Fibroblast of skin of abdomen (primary cell): ENCODE results near the gene USB1.

Experiments used
- DNase-seq: peaks from one replicate; pipeline ENCODE4 v3.0.0-alpha.2; 2013

The USB1 gene

GRCh38 chr16:58020628-58021521 is 19.7 kb downstream of the USB1 start:
- DNase-seq, result no peak

- peak; percentile 64 for DNase-seq
Observed at GRCh38 chr16:58021661-58022551, 20.7 kb downstream of the USB1 start.

GRCh38 chr16:58022601-58023371 is 21.6 kb downstream of the USB1 start:
- DNase-seq, result peak; percentile 74

- DNase-seq, result no peak
Observed at GRCh38 chr16:58024486-58025350, 23.5 kb downstream of the USB1 start.

GRCh38 chr16:58025351-58026138 is 24.3 kb downstream of the USB1 start, which contains the start of gene MMP15:
Gene MMP15, plus strand, starts transcription at chr16:58025754. Its CDS starts 597 bp downstream, at chr16:58026351.
- DNase-seq, result peak; percentile 42

GRCh38 chr16:58026139-58026704 is 25.0 kb downstream of the USB1 start:
- DNase-seq, result peak; percentile 23

GRCh38 chr16:58026705-58027160 is 25.5 kb downstream of the USB1 start:
- DNase-seq, result no peak

GRCh38 chr16:58027161-58027915 is 26.1 kb downstream of the USB1 start:
- DNase-seq, result no peak

GRCh38 chr16:58027916-58028455 is 26.8 kb downstream of the USB1 start:
- no peak for DNase-seq

- DNase-seq, result no peak
Observed at GRCh38 chr16:58028541-58029070, 27.4 kb downstream of the USB1 start.

GRCh38 chr16:58029410-58029809 is 28.2 kb downstream of the USB1 start:
- no peak for DNase-seq

GRCh38 chr16:58030136-58030840 is 29.1 kb downstream of the USB1 start:
- no peak for DNase-seq

GRCh38 chr16:58031016-58031800 is 30.0 kb downstream of the USB1 start:
- DNase-seq, result no peak

- no peak for DNase-seq
Observed at GRCh38 chr16:58032710-58033293, 31.6 kb downstream of the USB1 start.

GRCh38 chr16:58034128-58034685 is 33.0 kb downstream of the USB1 start:
- no peak for DNase-seq

GRCh38 chr16:58034774-58035173 is 33.6 kb downstream of the USB1 start:
- no peak for DNase-seq
